ENCODE data around the gene MRPS21. TPM values are rescaled to one million over a fixed set of nuclear protein-coding genes. Genes with fewer than 3 reads are reported as not detected.
"Not testable (repeated sequence)": the region's sequence is repeated elsewhere in the genome, so short reads cannot be mapped to it uniquely, and the experiment has no call there.

Gene MRPS21
- polyA plus RNA-seq, 5 donors: 57.5 to 65.5 (median 64.8) TPM

- DNase-seq: no peak
Measured at GRCh38 chr1:150271291-150271959, 22.2 kb upstream of the MRPS21 start.

- DNase-seq: no peak
Measured at GRCh38 chr1:150273311-150273710, 20.4 kb upstream of the MRPS21 start.

GRCh38 chr1:150280138-150280707, 13.4 kb upstream of the MRPS21 start:
- DNase-seq: no peak

GRCh38 chr1:150281221-150281757, 12.4 kb upstream of the MRPS21 start:
- DNase-seq: peak; percentile 58 to 66

- DNase-seq: peak; percentile 90 to 91
Measured at GRCh38 chr1:150281758-150282557, 11.7 kb upstream of the MRPS21 start, which contains the start of gene CIART. TSS of gene CIART (plus strand) at chr1:150282554. CDS start at chr1:150283268, 714 bp downstream.

GRCh38 chr1:150282558-150282958, 11.1 kb upstream of the MRPS21 start:
- no peak for DNase-seq

- DNase-seq: no peak
Measured at GRCh38 chr1:150283260-150283659, 10.4 kb upstream of the MRPS21 start.

- DNase-seq: no peak
Measured at GRCh38 chr1:150288382-150288781, 5.3 kb upstream of the MRPS21 start.

- no peak for DNase-seq
Measured at GRCh38 chr1:150288822-150289221, 4.8 kb upstream of the MRPS21 start.

- no peak for DNase-seq
Measured at GRCh38 chr1:150295476-150295875, 1.8 kb downstream of the MRPS21 start.

- DNase-seq: no peak
Measured at GRCh38 chr1:150299716-150300115, 6.1 kb downstream of the MRPS21 start.

GRCh38 chr1:150302338-150302737, 8.7 kb downstream of the MRPS21 start:
- DNase-seq: no peak

- no peak for DNase-seq
Measured at GRCh38 chr1:150302902-150303301, 9.2 kb downstream of the MRPS21 start.

- not testable (repeated sequence) for DNase-seq
Measured at GRCh38 chr1:150308585-150308984, 14.9 kb downstream of the MRPS21 start.

- DNase-seq: peak in 1 of 2 donors; percentile 19
Measured at GRCh38 chr1:150309758-150310508, 16.3 kb downstream of the MRPS21 start.

- DNase-seq: no peak
Measured at GRCh38 chr1:150311762-150312161, 18.1 kb downstream of the MRPS21 start.

- DNase-seq: not testable (repeated sequence)
Measured at GRCh38 chr1:150314691-150315090, 21.0 kb downstream of the MRPS21 start.

GRCh38 chr1:150320667-150320978, 27.0 kb downstream of the MRPS21 start:
- DNase-seq: no peak

GRCh38 chr1:150321826-150322166, 28.1 kb downstream of the MRPS21 start:
- DNase-seq: no peak

- DNase-seq: no peak
Measured at GRCh38 chr1:150322310-150322709, 28.6 kb downstream of the MRPS21 start.

GRCh38 chr1:150332651-150333290, 39.1 kb downstream of the MRPS21 start:
- no peak for DNase-seq

- no peak for DNase-seq
Measured at GRCh38 chr1:150346316-150346715, 52.7 kb downstream of the MRPS21 start.

Data from right lung (tissue), 5 donors.